Right lobe of liver (tissue), 4 donors: ENCODE data around the gene FHIT.

Source experiments
- CTCF ChIP-seq, 4 donors: fragments of 200-600 bp in 3 of 4; fragments of 450-650 bp in 1 of 4; IDR thresholded peaks; one replicate each; pipeline versions ENCODE4 v1.5.1 to v1.8.0; 2016 to 2022; ENCODE audit warnings: antibody characterized with exemption in 4 of 4, mild to moderate bottlenecking in 2 of 4
- POLR2A ChIP-seq: fragments of 450-650 bp; IDR thresholded peaks from one replicate; pipeline ENCODE4 v1.6.1; 2017; ENCODE audit warnings: antibody characterized with exemption, mild to moderate bottlenecking
- donor health status: DM: no; HTN: no; CAD: no.
- donor health status: DM: no; HTN: no; CAD: no.
- donor health status: DM: no; HTN: yes; CAD: no.

- no peak for TF ChIP-seq CTCF (IDR thresholded peaks at IDR 0.05)
- TF ChIP-seq POLR2A, result no peak
These were observed 363.7 kb downstream of the FHIT start for GRCh38 chr3:60887574-60887973.
